Raji (cell line): ENCODE data around the gene CCDC57.

Source experiments
- POLR2A ChIP-seq: IDR thresholded peaks from 2 replicates; pipeline ENCODE4 v1.6.1; 2011; ENCODE audit warnings: low read depth, low read length, control low read depth; ENCODE audit not compliant: insufficient read depth

The CCDC57 gene

GRCh38 chr17:82096709-82097183, 115.9 kb downstream of the CCDC57 start:
- TF ChIP-seq POLR2A: no peak

GRCh38 chr17:82095777-82096708, 116.6 kb downstream of the CCDC57 start:
- no peak for TF ChIP-seq POLR2A

GRCh38 chr17:82094931-82095776, 117.5 kb downstream of the CCDC57 start:
- TF ChIP-seq POLR2A: no peak

GRCh38 chr17:82092995-82093751, 119.5 kb downstream of the CCDC57 start:
- TF ChIP-seq POLR2A: no peak

GRCh38 chr17:82092628-82092994, 120.0 kb downstream of the CCDC57 start:
- TF ChIP-seq POLR2A: no peak

GRCh38 chr17:82092094-82092586, 120.5 kb downstream of the CCDC57 start:
- TF ChIP-seq POLR2A: no peak

- no peak for TF ChIP-seq POLR2A
Measured at GRCh38 chr17:82091264-82092066, 121.2 kb downstream of the CCDC57 start.

GRCh38 chr17:82090549-82091263, 121.9 kb downstream of the CCDC57 start:
- no peak for TF ChIP-seq POLR2A

GRCh38 chr17:82089723-82090548, 122.7 kb downstream of the CCDC57 start:
- no peak for TF ChIP-seq POLR2A

GRCh38 chr17:82088838-82089722, 123.6 kb downstream of the CCDC57 start:
- no peak for TF ChIP-seq POLR2A

GRCh38 chr17:82087961-82088837, 124.4 kb downstream of the CCDC57 start:
- no peak for TF ChIP-seq POLR2A
